Measurements from ENCODE around the gene YLPM1.
"Not testable (repeated sequence)": the region's sequence is repeated elsewhere in the genome, so short reads cannot be mapped to it uniquely, and the experiment has no call there.

Gene YLPM1

GRCh38 chr14:74756326-74756725, 6.8 kb upstream of the YLPM1 start:
- H3K4me3 ChIP-seq (ENCODE audit: low read length) = no peak overlapping the region
- no peak for TF ChIP-seq ZNF274 (IDR thresholded peaks at IDR 0.05; ENCODE audit: low read depth, low read length)

DNA sequence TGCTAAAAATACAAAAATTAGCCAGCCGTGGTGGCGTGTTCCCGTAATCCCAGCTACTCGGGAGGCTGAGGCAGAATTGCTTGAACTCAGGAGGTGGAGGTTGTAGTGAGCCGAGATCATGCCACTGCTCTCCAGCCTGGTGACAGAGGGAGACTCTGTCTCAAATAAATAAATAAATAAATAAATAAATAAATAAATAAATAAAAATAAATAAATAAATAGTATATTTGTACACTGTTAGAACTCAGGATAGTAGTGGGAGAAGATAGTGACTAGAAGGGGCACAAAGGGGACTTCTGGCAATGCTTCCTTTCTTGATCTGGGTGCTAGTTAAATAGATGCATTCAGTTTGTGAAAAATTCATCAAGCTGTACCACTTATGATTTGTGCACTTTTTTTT, 4.6 kb upstream of the YLPM1 start:
- not testable (repeated sequence) for H3K4me3 ChIP-seq (ENCODE audit: low read length)

- H3K4me3 ChIP-seq (ENCODE audit: low read length) = peak overlapping the region; percentile 70
- TF ChIP-seq ZNF274 (IDR thresholded peaks at IDR 0.05; ENCODE audit: low read depth, low read length) = no peak
Measured at GRCh38 chr14:74763803-74764531, 851 bp downstream of the YLPM1 start.

- no peak for TF ChIP-seq ZNF274 (IDR thresholded peaks at IDR 0.05; ENCODE audit: low read depth, low read length)
- peak overlapping the region; percentile 70 for H3K4me3 ChIP-seq (ENCODE audit: low read length)
Measured at GRCh38 chr14:74765721-74766120, 2.6 kb downstream of the YLPM1 start.

GRCh38 chr14:74771399-74771798, 8.3 kb downstream of the YLPM1 start:
- no peak for TF ChIP-seq ZNF274 (IDR thresholded peaks at IDR 0.05; ENCODE audit: low read depth, low read length)
- no peak overlapping the region for H3K4me3 ChIP-seq (ENCODE audit: low read length)

GRCh38 chr14:74784634-74785033, 21.5 kb downstream of the YLPM1 start:
- no peak overlapping the region for H3K4me3 ChIP-seq (ENCODE audit: low read length)
- no peak for TF ChIP-seq ZNF274 (IDR thresholded peaks at IDR 0.05; ENCODE audit: low read depth, low read length)

GRCh38 chr14:74785056-74785613, 22.0 kb downstream of the YLPM1 start:
- TF ChIP-seq ZNF274 (IDR thresholded peaks at IDR 0.05; ENCODE audit: low read depth, low read length) = no peak
- H3K4me3 ChIP-seq (ENCODE audit: low read length) = no peak overlapping the region

GRCh38 chr14:74786796-74787315, 23.7 kb downstream of the YLPM1 start:
- H3K4me3 ChIP-seq (ENCODE audit: low read length) = no peak overlapping the region
- TF ChIP-seq ZNF274 (IDR thresholded peaks at IDR 0.05; ENCODE audit: low read depth, low read length) = no peak

DNA sequence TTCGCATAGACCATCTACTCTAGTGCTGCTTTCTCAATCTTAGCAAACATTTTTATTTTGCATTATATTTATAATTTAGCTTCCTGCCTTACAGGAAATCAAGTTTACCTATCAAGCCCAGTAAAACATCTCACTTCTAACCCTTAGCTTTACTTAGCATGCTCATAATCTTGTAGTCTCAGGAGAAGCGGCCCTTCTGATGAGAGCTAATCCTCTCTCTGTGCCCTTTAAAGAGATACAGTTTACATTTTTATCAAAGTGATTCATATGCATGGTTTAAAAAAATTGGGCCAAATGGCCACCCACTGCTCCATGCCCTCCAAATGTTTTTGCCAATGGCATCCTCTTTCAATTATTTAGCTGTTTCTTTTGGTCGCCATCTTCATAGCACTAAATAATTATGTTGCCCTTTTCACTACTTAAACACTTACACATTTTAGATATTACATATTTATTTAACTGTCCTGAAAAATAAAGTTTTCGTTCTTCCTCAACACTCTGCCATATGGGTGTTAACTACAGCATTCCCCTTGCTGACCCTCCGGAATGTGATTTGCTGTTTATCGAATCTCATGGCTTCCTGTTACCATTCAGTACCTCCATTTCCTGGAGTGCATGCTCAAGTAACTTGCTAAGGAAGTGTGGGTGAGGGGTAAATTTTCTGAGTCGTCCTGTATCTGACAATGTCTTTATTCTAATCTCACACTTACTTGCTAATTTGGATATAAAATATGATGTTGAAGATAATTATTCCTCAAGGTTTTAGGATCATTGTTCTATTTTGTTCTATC, 29.3 kb downstream of the YLPM1 start:
- TF ChIP-seq ZNF274 (IDR thresholded peaks at IDR 0.05; ENCODE audit: low read depth, low read length) = no peak
- no peak overlapping the region for H3K4me3 ChIP-seq (ENCODE audit: low read length)

DNA sequence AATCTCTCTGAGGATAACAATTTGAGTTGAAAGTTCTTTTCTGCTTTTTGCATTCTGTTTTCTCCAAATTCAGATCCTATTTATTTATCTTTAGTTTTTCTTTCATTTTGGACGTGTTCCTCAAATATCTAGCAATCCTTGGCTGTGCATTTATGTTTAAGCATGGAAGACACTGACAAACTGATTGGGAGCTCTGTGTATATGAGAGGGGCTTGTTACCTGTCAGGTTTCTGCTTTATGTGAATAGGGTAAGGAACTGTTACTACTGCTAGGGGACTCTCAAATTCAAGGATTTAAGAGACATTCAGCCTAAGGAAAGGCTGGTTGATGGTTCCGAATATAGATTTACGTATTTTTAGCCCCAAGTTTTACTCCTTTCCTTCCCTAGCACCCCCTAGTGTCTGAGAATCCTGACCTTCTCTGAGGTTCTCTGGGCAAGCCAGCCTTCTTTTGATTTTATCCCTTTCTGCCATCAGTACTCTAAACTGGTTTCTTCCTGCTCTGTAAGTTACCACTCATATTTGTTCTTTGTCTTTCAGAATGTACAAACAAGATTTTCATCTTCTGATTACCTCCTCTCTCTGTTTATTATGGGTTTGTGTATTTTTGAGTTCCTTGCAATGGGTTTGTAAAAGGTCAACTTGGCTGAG, 30.5 kb downstream of the YLPM1 start:
- TF ChIP-seq ZNF274 (IDR thresholded peaks at IDR 0.05; ENCODE audit: low read depth, low read length) = no peak
- H3K4me3 ChIP-seq (ENCODE audit: low read length) = no peak overlapping the region

DNA sequence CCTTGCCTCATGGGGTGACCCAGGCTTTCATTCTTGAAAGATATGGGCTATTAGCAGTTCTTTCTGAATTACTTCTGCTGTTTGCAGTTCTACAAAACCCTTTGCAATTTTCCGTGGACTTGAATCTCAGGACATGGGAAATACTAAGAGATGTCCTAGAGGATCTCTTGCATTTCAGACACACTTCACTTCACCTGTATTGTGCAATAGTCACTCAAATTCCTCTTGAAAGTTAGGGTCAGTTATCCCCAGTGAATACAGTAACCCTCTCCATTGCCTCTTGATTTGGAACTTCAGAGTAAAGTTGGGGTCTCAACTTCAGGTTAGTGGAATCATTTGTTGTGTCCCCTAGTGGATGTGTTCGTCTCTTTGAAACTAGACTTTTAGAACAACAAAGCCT, 31.8 kb downstream of the YLPM1 start:
- no peak overlapping the region for H3K4me3 ChIP-seq (ENCODE audit: low read length)
- TF ChIP-seq ZNF274 (IDR thresholded peaks at IDR 0.05; ENCODE audit: low read depth, low read length) = no peak

DNA sequence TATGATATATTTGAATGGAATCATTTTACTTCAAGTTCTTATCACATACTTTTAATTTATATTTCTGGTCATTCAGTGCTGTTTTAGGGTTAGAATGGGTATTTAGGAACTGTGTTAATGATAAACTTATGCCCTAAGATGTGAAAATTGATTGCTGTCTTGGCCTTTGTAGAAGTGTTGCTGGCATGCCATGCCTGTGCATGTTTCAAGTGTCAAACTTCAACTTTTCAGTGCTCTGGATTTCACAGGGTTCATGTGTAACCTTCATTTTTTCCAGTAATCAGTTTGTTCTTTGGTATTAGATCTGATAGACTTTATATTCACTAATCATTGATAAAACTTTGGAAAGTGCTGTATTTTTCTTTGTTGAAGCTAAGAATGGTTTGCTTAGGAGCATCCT, 36.6 kb downstream of the YLPM1 start:
- H3K4me3 ChIP-seq (ENCODE audit: low read length) = no peak overlapping the region
- no peak for TF ChIP-seq ZNF274 (IDR thresholded peaks at IDR 0.05; ENCODE audit: low read depth, low read length)

DNA sequence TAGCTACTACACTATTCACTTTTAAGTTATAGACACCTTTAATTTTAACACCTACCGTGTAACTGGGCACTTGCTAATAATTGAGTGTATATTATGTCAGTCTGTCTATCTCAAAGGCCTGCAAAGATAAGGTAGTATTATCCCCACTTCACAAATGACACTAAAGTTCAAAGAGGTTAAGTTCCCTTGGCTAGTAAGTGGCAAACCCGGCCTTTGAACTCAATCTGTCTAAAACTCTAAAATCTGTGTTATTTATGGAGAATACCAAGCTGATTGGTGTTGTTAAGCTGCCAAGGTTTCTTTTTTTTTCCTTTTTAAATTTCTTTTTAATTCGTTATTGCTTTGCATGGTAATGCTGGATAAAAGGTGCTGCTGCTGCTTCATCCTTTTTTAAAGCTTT, 37.7 kb downstream of the YLPM1 start:
- H3K4me3 ChIP-seq (ENCODE audit: low read length) = no peak overlapping the region
- no peak for TF ChIP-seq ZNF274 (IDR thresholded peaks at IDR 0.05; ENCODE audit: low read depth, low read length)

DNA sequence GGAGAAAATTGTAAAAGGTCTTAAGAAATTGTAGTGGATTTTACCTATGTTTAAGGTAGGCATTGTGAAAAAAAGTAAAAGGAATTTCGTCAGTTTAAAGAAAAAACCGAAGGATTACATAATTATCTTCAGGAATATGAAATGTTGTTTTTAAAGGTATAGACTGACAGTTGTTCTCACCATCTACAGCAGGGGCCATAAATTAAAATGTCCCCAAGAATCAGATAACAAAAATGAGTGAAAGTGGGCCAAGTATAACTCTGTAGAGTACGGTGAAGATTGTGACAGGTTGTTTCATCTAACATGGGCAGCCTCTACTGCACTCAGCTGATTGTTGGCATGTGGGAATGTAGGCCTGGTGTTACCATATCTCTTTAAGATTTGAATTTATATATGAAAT, 38.3 kb downstream of the YLPM1 start:
- no peak for TF ChIP-seq ZNF274 (IDR thresholded peaks at IDR 0.05; ENCODE audit: low read depth, low read length)
- no peak overlapping the region for H3K4me3 ChIP-seq (ENCODE audit: low read length)
